ENCODE data around the gene LIPA. TPM values are rescaled to one million over a fixed set of nuclear protein-coding genes. Genes with fewer than 3 reads are reported as not detected.
"Not testable (repeated sequence)": the region's sequence is repeated elsewhere in the genome, so short reads cannot be mapped to it uniquely, and the experiment has no call there.

LIPA gene
- total and polyA plus RNA-seq, 2 experiments from 2014 or later, result 113 to 134 TPM

DNA sequence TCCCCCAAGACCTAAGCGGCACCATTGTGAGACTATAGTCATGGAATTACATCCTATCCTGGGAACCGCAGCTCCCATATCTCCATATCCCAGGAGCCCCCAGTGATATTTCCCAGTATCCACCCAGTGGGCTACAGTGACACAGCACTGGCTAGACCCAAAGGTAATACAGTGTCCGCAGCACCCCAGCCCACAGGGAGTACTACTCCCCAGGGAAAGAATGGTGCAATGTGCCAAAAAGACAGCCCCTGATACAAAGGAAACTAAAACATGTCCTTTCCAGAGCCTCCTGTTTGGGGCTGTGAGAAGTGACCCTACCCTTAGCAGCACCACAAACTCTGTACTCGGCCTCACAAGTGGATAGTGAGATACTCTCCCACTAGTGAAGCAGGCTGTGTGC, 45.8 kb upstream of the LIPA start:
- Histone ChIP-seq H3K9me2 (ENCODE audit: insufficient read depth) (no peaks in the 10 kb centered on the region), H3K9ac (no peak overlapping the region), H3K4me1 (ENCODE audit: insufficient read depth) (peaks cover 39% of the 10 kb centered on the region), H3K36me3 (ENCODE audit: low read depth) (no peaks in the 10 kb centered on the region), H3F3A (ENCODE audit: insufficient read depth) (peaks cover 32% of the 10 kb centered on the region), H3K4me2 (ENCODE audit: unreplicated experiment) (no peak overlapping the region), H4K20me1 (ENCODE audit: insufficient read depth) (no peaks in the 10 kb centered on the region), H3K79me2 (ENCODE audit: insufficient read depth) (no peaks in the 10 kb centered on the region), H2AFZ (no peak overlapping the region), H3K27me3 (replicated peaks; ENCODE audit: insufficient read depth) (no peaks in the 10 kb centered on the region), H3K27ac (no peak overlapping the region), H3K4me3 (no peak overlapping the region), H3K9me3 (ENCODE audit: low read depth) (no peaks in the 10 kb centered on the region)
- WGBS, 2 experiments (ENCODE audit: low coverage in 1 of 2, low lambda C conversion rate in 2 of 2, missing lambda C conversion rate in 2 of 2), result 91 to 93% methylated on average over 4 of the region's 4 CpGs
- TF ChIP-seq EZH2 (IDR thresholded peaks at IDR 0.05; ENCODE audit: insufficient read depth, poor library complexity, severe bottlenecking) (no peak), EZH2phosphoT487 (IDR thresholded peaks at IDR 0.05; ENCODE audit: insufficient read depth, low read depth) (no peak)
- in situ Hi-C loops (cut with MboI), result no loop called here
- DNase-seq, result no peak

DNA sequence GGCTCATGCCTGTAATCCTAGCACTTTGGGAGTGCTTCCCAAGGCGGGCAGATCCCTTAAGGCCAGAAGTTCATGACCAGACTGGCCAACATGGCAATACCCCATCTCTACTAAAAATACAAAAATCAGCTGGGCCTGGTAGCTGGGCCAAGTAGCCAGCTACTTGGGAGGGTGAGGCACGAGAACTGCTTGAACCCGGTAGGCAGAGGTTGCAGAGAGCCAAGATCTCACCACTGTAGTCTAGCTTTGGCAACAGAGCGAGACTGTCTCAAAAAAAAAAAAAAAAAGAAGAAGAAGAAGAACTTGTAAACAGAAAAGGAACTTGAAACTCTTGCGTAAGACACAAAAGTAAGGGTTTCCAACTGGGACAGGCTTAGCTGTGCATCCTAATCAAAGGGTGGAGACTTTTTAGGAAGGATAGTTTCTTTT, 44.7 kb upstream of the LIPA start:
- no peaks in the 10 kb centered on the region for H3K9me2 ChIP-seq (ENCODE audit: insufficient read depth)
- in situ Hi-C loops (cut with MboI), result no loop called here
- peaks cover 32% of the 10 kb centered on the region for H3K4me1 ChIP-seq (ENCODE audit: insufficient read depth)
- WGBS, 2 experiments (ENCODE audit: low coverage in 1 of 2, low lambda C conversion rate in 2 of 2, missing lambda C conversion rate in 2 of 2), result 14 to 24% methylated on average over 4 to 5 of the region's 5 CpGs
- TF ChIP-seq EZH2 (IDR thresholded peaks at IDR 0.05; ENCODE audit: insufficient read depth, poor library complexity, severe bottlenecking) (no peak), EZH2phosphoT487 (IDR thresholded peaks at IDR 0.05; ENCODE audit: insufficient read depth, low read depth) (no peak)
- no peaks in the 10 kb centered on the region for H3K9me3 ChIP-seq (ENCODE audit: low read depth)
- peak overlapping the region; percentile 37 for H2AFZ ChIP-seq
- H3K4me2 ChIP-seq (ENCODE audit: unreplicated experiment), result peak overlapping the region; percentile 52
- no peaks in the 10 kb centered on the region for H3K27me3 ChIP-seq (replicated peaks; ENCODE audit: insufficient read depth)
- peaks cover 23% of the 10 kb centered on the region for H3F3A ChIP-seq (ENCODE audit: insufficient read depth)
- no peaks in the 10 kb centered on the region for H4K20me1 ChIP-seq (ENCODE audit: insufficient read depth)
- peak; percentile 68 for DNase-seq
- no peaks in the 10 kb centered on the region for H3K79me2 ChIP-seq (ENCODE audit: insufficient read depth)
- H3K27ac ChIP-seq, result peak overlapping the region; percentile 94
- no peaks in the 10 kb centered on the region for H3K36me3 ChIP-seq (ENCODE audit: low read depth)
- H3K4me3 ChIP-seq, result peak overlapping the region; percentile 36
- H3K9ac ChIP-seq, result peak overlapping the region; percentile 67

DNA sequence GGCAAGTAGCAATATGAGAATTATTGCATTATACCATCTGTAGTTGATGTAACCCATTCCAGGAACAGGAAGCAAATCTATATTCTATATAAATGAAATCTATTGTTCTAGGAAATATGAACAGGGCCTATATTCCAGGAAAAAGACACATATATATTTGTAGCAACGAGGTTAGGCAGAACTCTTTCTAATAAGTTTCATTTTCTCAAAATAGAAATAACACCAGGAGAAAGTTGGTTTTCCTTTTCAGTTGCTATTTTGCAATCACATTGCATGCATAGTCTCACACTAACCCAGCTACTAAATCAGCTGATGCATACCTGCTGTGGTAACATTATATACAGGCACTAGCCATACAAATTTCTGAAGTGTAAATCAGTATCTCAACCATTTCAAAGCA, 44.0 kb upstream of the LIPA start:
- peak overlapping the region; percentile 36 for H3K4me3 ChIP-seq
- H2AFZ ChIP-seq, result 0 out of 2 replicates have a peak overlapping the region, but pooled peaks have one; percentile 37
- 15 to 21% methylated on average over 1 of the region's 1 CpG for WGBS, 2 experiments (ENCODE audit: low coverage in 1 of 2, low lambda C conversion rate in 2 of 2, missing lambda C conversion rate in 2 of 2)
- H4K20me1 ChIP-seq (ENCODE audit: insufficient read depth), result no peaks in the 10 kb centered on the region
- peaks cover 27% of the 10 kb centered on the region for H3K4me1 ChIP-seq (ENCODE audit: insufficient read depth)
- H3K27ac ChIP-seq, result peak overlapping the region; percentile 94
- no peaks in the 10 kb centered on the region for H3K27me3 ChIP-seq (replicated peaks; ENCODE audit: insufficient read depth)
- H3F3A ChIP-seq (ENCODE audit: insufficient read depth), result peaks cover 18% of the 10 kb centered on the region
- H3K36me3 ChIP-seq (ENCODE audit: low read depth), result no peaks in the 10 kb centered on the region
- peak overlapping the region; percentile 52 for H3K4me2 ChIP-seq (ENCODE audit: unreplicated experiment)
- H3K9me2 ChIP-seq (ENCODE audit: insufficient read depth), result no peaks in the 10 kb centered on the region
- DNase-seq, result peak; percentile 85
- in situ Hi-C loops (cut with MboI), result no loop called here
- H3K9me3 ChIP-seq (ENCODE audit: low read depth), result no peaks in the 10 kb centered on the region
- TF ChIP-seq EZH2 (IDR thresholded peaks at IDR 0.05; ENCODE audit: insufficient read depth, poor library complexity, severe bottlenecking) (no peak), EZH2phosphoT487 (IDR thresholded peaks at IDR 0.05; ENCODE audit: insufficient read depth, low read depth) (no peak)
- peak overlapping the region; percentile 67 for H3K9ac ChIP-seq
- H3K79me2 ChIP-seq (ENCODE audit: insufficient read depth), result no peaks in the 10 kb centered on the region

DNA sequence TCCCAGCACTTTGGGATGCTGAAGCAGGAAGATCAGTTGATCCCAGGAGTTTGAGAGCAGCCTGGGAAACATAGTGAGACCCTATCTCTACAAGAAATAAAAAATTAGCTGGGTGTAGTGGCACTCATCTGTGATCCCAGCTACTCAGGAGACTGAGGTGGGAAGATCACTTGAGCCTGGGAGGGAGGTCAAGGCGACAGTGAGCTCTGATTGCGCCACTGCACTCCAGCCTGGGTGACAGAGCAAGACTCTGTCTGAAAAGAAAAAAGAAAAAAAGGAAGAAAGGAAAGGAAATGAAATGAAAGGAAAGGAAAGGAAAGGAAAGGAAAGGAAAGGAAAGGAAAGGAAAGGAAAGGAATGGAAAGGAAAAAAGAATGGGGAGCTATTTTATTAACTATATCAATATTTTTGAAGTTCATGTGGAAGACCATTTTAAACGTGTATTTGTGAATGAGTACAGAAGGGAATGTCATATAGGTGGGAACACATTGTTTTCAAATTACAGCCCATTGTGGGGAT, 43.2 kb upstream of the LIPA start:
- DNase-seq, result no peak
- H3K9me3 ChIP-seq (ENCODE audit: low read depth), result no peaks in the 10 kb centered on the region
- peak overlapping the region; percentile 52 for H3K4me2 ChIP-seq (ENCODE audit: unreplicated experiment)
- no peak for TF ChIP-seq EZH2 (IDR thresholded peaks at IDR 0.05; ENCODE audit: insufficient read depth, poor library complexity, severe bottlenecking)
- TF ChIP-seq EZH2phosphoT487 (IDR thresholded peaks at IDR 0.05; ENCODE audit: insufficient read depth, low read depth), result no peak
- in situ Hi-C loops (cut with MboI), result no loop called here
- H2AFZ ChIP-seq, result no peak overlapping the region
- peak overlapping the region; percentile 94 for H3K27ac ChIP-seq
- no peak overlapping the region for H3K9ac ChIP-seq
- H3K27me3 ChIP-seq (replicated peaks; ENCODE audit: insufficient read depth), result no peaks in the 10 kb centered on the region
- H3K36me3 ChIP-seq (ENCODE audit: low read depth), result no peaks in the 10 kb centered on the region
- H4K20me1 ChIP-seq (ENCODE audit: insufficient read depth), result no peaks in the 10 kb centered on the region
- H3K4me1 ChIP-seq (ENCODE audit: insufficient read depth), result peaks cover 27% of the 10 kb centered on the region
- 89 to 91% methylated on average over 3 of the region's 3 CpGs for WGBS, 2 experiments (ENCODE audit: low coverage in 1 of 2, low lambda C conversion rate in 2 of 2, missing lambda C conversion rate in 2 of 2)
- peaks cover 18% of the 10 kb centered on the region for H3F3A ChIP-seq (ENCODE audit: insufficient read depth)
- no peaks in the 10 kb centered on the region for H3K9me2 ChIP-seq (ENCODE audit: insufficient read depth)
- H3K4me3 ChIP-seq, result no peak overlapping the region
- H3K79me2 ChIP-seq (ENCODE audit: insufficient read depth), result no peaks in the 10 kb centered on the region

DNA sequence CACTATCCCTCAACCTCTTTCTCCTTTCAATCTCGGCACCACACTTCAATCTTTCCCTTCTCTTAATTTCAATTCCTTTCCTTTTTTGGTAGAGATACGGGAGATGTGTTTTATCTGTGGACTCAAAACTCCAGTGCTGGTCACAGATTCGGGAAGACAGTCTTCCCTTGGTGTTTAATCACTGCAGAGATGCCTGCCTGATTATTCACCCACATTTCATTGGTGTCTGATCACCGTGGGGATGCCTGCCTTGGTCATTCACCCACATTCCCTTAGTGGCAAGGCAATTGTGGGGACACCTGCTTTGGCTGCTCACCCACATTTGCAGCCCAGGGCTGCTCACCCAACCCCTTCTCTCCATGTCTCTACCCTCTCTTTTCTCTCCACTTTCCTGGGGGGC, 33.7 kb upstream of the LIPA start:
- Histone ChIP-seq H3K27ac (peak overlapping the region; percentile 82), H2AFZ (0 out of 2 replicates have a peak overlapping the region, but pooled peaks have one; percentile 19), H3K4me2 (ENCODE audit: unreplicated experiment) (peak overlapping the region; percentile 73), H3F3A (ENCODE audit: insufficient read depth) (peaks cover 45% of the 10 kb centered on the region), H3K9ac (peak overlapping the region; percentile 60), H3K4me1 (ENCODE audit: insufficient read depth) (peaks cover 56% of the 10 kb centered on the region)
- WGBS, 2 experiments (ENCODE audit: low coverage in 1 of 2, low lambda C conversion rate in 2 of 2, missing lambda C conversion rate in 2 of 2), result 23 to 26% methylated on average over 4 of the region's 4 CpGs
- in situ Hi-C loops (cut with MboI); H3K9me3 ChIP-seq (ENCODE audit: low read depth); H3K27me3 ChIP-seq (replicated peaks; ENCODE audit: insufficient read depth); H3K79me2 ChIP-seq (ENCODE audit: insufficient read depth); H3K9me2 ChIP-seq (ENCODE audit: insufficient read depth); H3K4me3 ChIP-seq; H4K20me1 ChIP-seq (ENCODE audit: insufficient read depth); H3K36me3 ChIP-seq (ENCODE audit: low read depth): not testable (repeated sequence)
- peak; percentile 74 for DNase-seq

DNA sequence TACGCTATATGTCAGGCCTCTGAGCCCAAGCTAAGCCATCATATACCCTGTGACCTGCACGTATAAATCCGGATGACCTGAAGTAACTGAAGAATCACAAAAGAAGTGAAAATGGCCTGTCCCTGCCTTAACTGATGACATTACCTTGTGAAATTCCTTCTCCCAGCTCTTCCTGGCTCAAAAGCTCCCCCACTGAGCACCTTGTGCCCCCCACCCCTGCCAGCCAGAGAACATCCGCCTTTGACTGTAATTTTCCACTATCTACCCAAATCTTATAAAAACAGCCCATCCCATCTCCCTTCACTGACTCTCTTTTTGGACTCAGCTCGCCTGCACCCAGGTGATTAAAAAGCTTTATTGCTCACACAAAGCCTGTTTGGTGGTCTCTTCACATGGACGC, 33.1 kb upstream of the LIPA start:
- DNase-seq; in situ Hi-C loops (cut with MboI); H3K9me2 ChIP-seq (ENCODE audit: insufficient read depth); H3K79me2 ChIP-seq (ENCODE audit: insufficient read depth); H3K9me3 ChIP-seq (ENCODE audit: low read depth); H4K20me1 ChIP-seq (ENCODE audit: insufficient read depth); H3K27me3 ChIP-seq (replicated peaks; ENCODE audit: insufficient read depth); H3K36me3 ChIP-seq (ENCODE audit: low read depth): not testable (repeated sequence)
- H3K27ac ChIP-seq, result peak overlapping the region; percentile 82
- H3K4me3 ChIP-seq, result peak overlapping the region; percentile 48
- peak overlapping the region; percentile 60 for H3K9ac ChIP-seq
- peak overlapping the region; percentile 73 for H3K4me2 ChIP-seq (ENCODE audit: unreplicated experiment)
- 66 to 74% methylated on average over 6 of the region's 6 CpGs for WGBS, 2 experiments (ENCODE audit: low coverage in 1 of 2, low lambda C conversion rate in 2 of 2, missing lambda C conversion rate in 2 of 2)
- H3K4me1 ChIP-seq (ENCODE audit: insufficient read depth), result peaks cover 60% of the 10 kb centered on the region
- H2AFZ ChIP-seq, result 0 out of 2 replicates have a peak overlapping the region, but pooled peaks have one; percentile 19
- H3F3A ChIP-seq (ENCODE audit: insufficient read depth), result peaks cover 49% of the 10 kb centered on the region

All from GM23248 (cell line).